RWPE1 (cell line): Measurements from ENCODE around the gene IL22RA2.

Experiments
- CTCF ChIA-PET: fragments of 350-600 bp; sonication (Branson Sonifier 250); formaldehyde crosslinking; extraction: SDS; loops from one replicate; lab custom pipeline; 2021; lab: Yijun Ruan, JAX
- POLR2A ChIA-PET: fragments of 400-600 bp; formaldehyde crosslinking; extraction: SDS; loops from one replicate; lab custom pipeline; 2020; ENCODE audit warnings: antibody characterized with exemption; ENCODE audit not compliant: low non-redundant PET; lab: Yijun Ruan, JAX
- DNase-seq: peaks from one replicate; pipeline ENCODE4 v3.0.0; 2012; ENCODE audit warnings: low spot score
- H3K27ac ChIP-seq: fragments of 450-650 bp; 2 replicates; pipeline ENCODE4 v1.5.1; 2017
- CTCF ChIP-seq: fragments of 450-650 bp; conservative IDR thresholded peaks from 2 replicates; pipeline ENCODE4 v1.5.1; 2017; ENCODE audit warnings: low read depth, mild to moderate bottlenecking

The IL22RA2 gene

GRCh38 chr6:137122612-137123011 is 50.8 kb downstream of the IL22RA2 start:
- no peak for DNase-seq
- no peak overlapping the region for H3K27ac ChIP-seq
- TF ChIP-seq CTCF, result no peak
- POLR2A ChIA-PET, result no interaction called here
- CTCF ChIA-PET, result no interaction called here

- ChIA-PET CTCF (interaction anchor here (0.6 kb wide), 1 partner anchor 109 kb away, joined by 4 read pairs; no protein-coding TSS in a partner anchor), POLR2A (no interaction called here)
- no peak overlapping the region for H3K27ac ChIP-seq
- no peak for DNase-seq
- TF ChIP-seq CTCF, result no peak
Measured at GRCh38 chr6:137121401-137121997, 51.9 kb downstream of the IL22RA2 start.

GRCh38 chr6:137120748-137121147 is 52.7 kb downstream of the IL22RA2 start:
- CTCF ChIA-PET, result no interaction called here

GRCh38 chr6:137119196-137120104 is 54.0 kb downstream of the IL22RA2 start:
- ChIA-PET CTCF (no interaction called here), POLR2A (no interaction called here)
- no peak for DNase-seq
- no peak overlapping the region for H3K27ac ChIP-seq
- TF ChIP-seq CTCF, result no peak

More at GRCh38 chr6:137120748-137121147, 52.7 kb downstream of the IL22RA2 start:
- POLR2A ChIA-PET, result no interaction called here
- DNase-seq, result no peak
- no peak for TF ChIP-seq CTCF
- H3K27ac ChIP-seq, result no peak overlapping the region

GRCh38 chr6:137117581-137117980 is 55.9 kb downstream of the IL22RA2 start:
- POLR2A ChIA-PET, result no interaction called here
- TF ChIP-seq CTCF, result no peak
- CTCF ChIA-PET, result no interaction called here
- no peak for DNase-seq
- no peak overlapping the region for H3K27ac ChIP-seq

- POLR2A ChIA-PET, result no interaction called here
- TF ChIP-seq CTCF, result no peak
- CTCF ChIA-PET, result no interaction called here
- no peak for DNase-seq
- no peak overlapping the region for H3K27ac ChIP-seq
Measured at GRCh38 chr6:137116807-137117206, 56.6 kb downstream of the IL22RA2 start.
